H9 (cell line): ENCODE measurements around the gene EDC3. TPM values are rescaled to one million over a fixed set of nuclear protein-coding genes. Genes with fewer than 3 reads are reported as not detected.

ENCODE experiments used
- DNase-seq: peaks from one replicate; pipeline ENCODE4 v3.0.0-alpha.2; 2017
- H2AFZ ChIP-seq: one replicate; pipeline ENCODE4 v1.6.1; 2013; ENCODE audit warnings: mild to moderate bottlenecking, low read length, control low read depth, moderate library complexity
- H2AK5ac ChIP-seq: 2 replicates; pipeline ENCODE4 v1.6.1; 2013; ENCODE audit warnings: low read length, control low read depth, mixed read lengths; ENCODE audit not compliant: insufficient read length
- H2BK120ac ChIP-seq: one replicate; pipeline ENCODE4 v1.6.1; 2013; ENCODE audit warnings: low read depth, mild to moderate bottlenecking, low read length, control low read depth, inconsistent platforms; ENCODE audit not compliant: poor library complexity, severe bottlenecking
- H2BK12ac ChIP-seq: 2 replicates; pipeline ENCODE4 v1.6.1; 2013; ENCODE audit warnings: low read length, control low read depth, mixed read lengths, low read depth; ENCODE audit not compliant: insufficient read length
- H2BK15ac ChIP-seq: 2 replicates; pipeline ENCODE4 v1.6.1; 2013; ENCODE audit warnings: low read depth, low read length, control low read depth
- H2BK20ac ChIP-seq: one replicate; pipeline ENCODE4 v1.6.1; 2013; ENCODE audit warnings: low read depth, mild to moderate bottlenecking, low read length, control low read depth, inconsistent platforms; ENCODE audit not compliant: poor library complexity, severe bottlenecking
- H2BK5ac ChIP-seq: 2 replicates; pipeline ENCODE4 v1.6.1; 2013; ENCODE audit warnings: low read length, control low read depth, mixed read lengths; ENCODE audit not compliant: insufficient read length
- H3K14ac ChIP-seq: 2 replicates; pipeline ENCODE4 v1.6.1; 2013; ENCODE audit warnings: low read length, control low read depth; ENCODE audit not compliant: insufficient read depth
- H3K18ac ChIP-seq: 2 replicates; pipeline ENCODE4 v1.6.1; 2013; ENCODE audit warnings: low read depth, mild to moderate bottlenecking, mixed read lengths, low read length, control low read depth; ENCODE audit not compliant: insufficient read length
- H3K23ac ChIP-seq: 2 replicates; pipeline ENCODE4 v1.6.1; 2013; ENCODE audit warnings: low read length, control low read depth, mixed read lengths, low read depth; ENCODE audit not compliant: insufficient read length
- H3K23me2 ChIP-seq: 2 replicates; pipeline ENCODE4 v1.6.1; 2013; ENCODE audit warnings: low read depth, mild to moderate bottlenecking, mixed read lengths, low read length, control low read depth; ENCODE audit not compliant: insufficient read length, poor library complexity, severe bottlenecking
- H3K27ac ChIP-seq: 2 replicates; pipeline ENCODE4 v1.5.1; 2013; ENCODE audit warnings: low read length, control low read depth, mixed read lengths, low read depth; ENCODE audit not compliant: insufficient read length
- H3K27me3 ChIP-seq: 2 replicates; pipeline ENCODE4 v1.6.1; 2013; ENCODE audit warnings: low read length, control low read depth, inconsistent platforms; ENCODE audit not compliant: insufficient read depth
- H3K4ac ChIP-seq: 2 replicates; pipeline ENCODE4 v1.6.1; 2013; ENCODE audit warnings: low read depth, mild to moderate bottlenecking, control low read depth, inconsistent platforms, low read length, moderate library complexity
- H3K4me1 ChIP-seq: 2 replicates; pipeline ENCODE4 v1.6.1; 2013; ENCODE audit warnings: low read length, control low read depth, inconsistent platforms; ENCODE audit not compliant: insufficient read depth
- H3K4me2 ChIP-seq: 2 replicates; pipeline ENCODE4 v1.6.1; 2013; ENCODE audit warnings: low read length, control low read depth, mixed read lengths; ENCODE audit not compliant: insufficient read length, insufficient read depth
- H3K56ac ChIP-seq: 2 replicates; pipeline ENCODE4 v1.6.1; 2013; ENCODE audit warnings: low read depth, mild to moderate bottlenecking, mixed read lengths, low read length, control low read depth; ENCODE audit not compliant: insufficient read length
- H3K79me1 ChIP-seq: 2 replicates; pipeline ENCODE4 v1.6.1; 2013; ENCODE audit warnings: low read depth, mild to moderate bottlenecking, moderate library complexity, low read length, control low read depth, inconsistent platforms; ENCODE audit not compliant: insufficient read depth, poor library complexity, severe bottlenecking
- H3K79me2 ChIP-seq: 2 replicates; pipeline ENCODE4 v1.6.1; 2013; ENCODE audit warnings: low read length, control low read depth, inconsistent platforms; ENCODE audit not compliant: insufficient read depth
- H3K9ac ChIP-seq: 2 replicates; pipeline ENCODE4 v1.6.1; 2013; ENCODE audit warnings: low read length, control low read depth, mixed read lengths; ENCODE audit not compliant: insufficient read length; ENCODE audit errors: extremely low read depth
- H3K9me3 ChIP-seq: one replicate; pipeline ENCODE4 v1.6.1; 2013; ENCODE audit warnings: low read depth, low read length, inconsistent platforms; ENCODE audit not compliant: control insufficient read depth
- H3T11ph ChIP-seq: one replicate; pipeline ENCODE4 v1.6.1; 2013; ENCODE audit warnings: mild to moderate bottlenecking, low read length, control low read depth, inconsistent platforms
- H4K20me1 ChIP-seq: one replicate; pipeline ENCODE4 v1.6.1; 2013; ENCODE audit not compliant: control insufficient read depth, insufficient read length, insufficient read depth
- H4K5ac ChIP-seq: 2 replicates; pipeline ENCODE4 v1.6.1; 2013; ENCODE audit warnings: low read depth, mild to moderate bottlenecking, mixed read lengths, low read length, control low read depth; ENCODE audit not compliant: insufficient read length
- H4K8ac ChIP-seq: replicated peaks from 2 replicates; pipeline ENCODE4 v1.6.1; 2013; ENCODE audit warnings: low read length, control low read depth, mixed read lengths, low read depth; ENCODE audit not compliant: insufficient read length
- H4K91ac ChIP-seq: 2 replicates; pipeline ENCODE4 v1.6.1; 2013; ENCODE audit warnings: low read depth, mild to moderate bottlenecking, moderate library complexity, mixed read lengths, low read length, control low read depth; ENCODE audit not compliant: insufficient read length
- H3K27ac Mint-ChIP-seq, 3 experiments: 2 replicates in 2 of 3; 3 replicates in 1 of 3; pipeline ENCODE4 v1.8.0; 2020 to 2021; ENCODE audit warnings: mixed read lengths in 3 of 3, mild to moderate bottlenecking in 1 of 3, moderate library complexity in 1 of 3
- H3K27me3 Mint-ChIP-seq: 2 replicates; pipeline ENCODE4 v1.8.0; 2021; ENCODE audit warnings: low read depth, mild to moderate bottlenecking, moderate library complexity, mixed read lengths
- H3K36me3 Mint-ChIP-seq, 3 experiments: 2 replicates in 2 of 3; 3 replicates in 1 of 3; pipeline ENCODE4 v1.8.0; 2020 to 2021; ENCODE audit warnings: low read depth in 3 of 3, mixed read lengths in 3 of 3; ENCODE audit not compliant: insufficient read depth in 1 of 3
- H3K4me1 Mint-ChIP-seq, 2 experiments: 2 replicates each; pipeline ENCODE4 v1.8.0; 2020; ENCODE audit warnings: mixed read lengths in 2 of 2
- H3K4me3 Mint-ChIP-seq, 2 experiments: 2 replicates in 1 of 2; 3 replicates in 1 of 2; pipeline ENCODE4 v1.8.0; 2020 to 2021; ENCODE audit warnings: mild to moderate bottlenecking in 2 of 2, mixed read lengths in 2 of 2, moderate library complexity in 1 of 2
- H3K9me3 Mint-ChIP-seq, 2 experiments: 2 replicates in 1 of 2; 3 replicates in 1 of 2; pipeline ENCODE4 v1.8.0; 2020; ENCODE audit warnings: mild to moderate bottlenecking in 2 of 2, mixed read lengths in 2 of 2, moderate library complexity in 1 of 2
- WGBS: extraction: QIAGEN DNeasy Blood & Tissue Kit; methylation state at CpG from one replicate; pipeline ENCODE4 v1.1.7; 2013; ENCODE audit warnings: missing lambda C conversion rate, low lambda C conversion rate, mixed read lengths; ENCODE audit not compliant: insufficient read length; ENCODE audit errors: extremely low coverage; 5-methylcytosine and 5-hydroxymethylcytosine counted together
- total RNA-seq: library from RNA; stranded (reverse); gene quantifications from 2 replicates; pipeline ENCODE4 v1.2.1, GENCODE V29; 2021
- TF ChIP-seq, protein P1 (sequence below): fragments of 200-600 bp; sonication (generic); conservative IDR thresholded peaks from 3 replicates; pipeline ENCODE4 v1.8.0; 2021; ENCODE audit warnings: antibody characterized with exemption, mild to moderate bottlenecking

The EDC3 gene
- total RNA-seq, 1 experiment from 2014 or later: 60.5 TPM

- peaks cover 5 to 7% of the 10 kb centered on the region in 2 experiments; a peak in 1 of 4 replicates for H3K4me1 Mint-ChIP-seq
Observed at GRCh38 chr15:74611341-74611740, 84.5 kb downstream of the EDC3 start.

More at GRCh38 chr15:74611341-74611740, 84.5 kb downstream of the EDC3 start:
- Histone ChIP-seq H3K27ac (no peak overlapping the region), H3K79me2 (peaks cover 5% of the 10 kb centered on the region; the same call in 1 of the 2 replicates), H2BK20ac (no peak overlapping the region), H3K14ac (no peak overlapping the region), H3K9ac (no peak overlapping the region), H2BK15ac (no peak overlapping the region), H2BK5ac (no peak overlapping the region), H3T11ph (no peak overlapping the region), H3K23me2 (peaks cover 13% of the 10 kb centered on the region), H2BK12ac (no peak overlapping the region), H4K5ac (no peak overlapping the region), H3K4ac (no peak overlapping the region), H3K56ac (no peak overlapping the region), H4K91ac (no peak overlapping the region), H4K8ac (no peak overlapping the region), H3K79me1 (peaks cover 1% of the 10 kb centered on the region), H3K4me2 (no peak overlapping the region), H2BK120ac (no peak overlapping the region), H2AK5ac (no peak overlapping the region), H3K9me3 (no peaks in the 10 kb centered on the region), H3K27me3 (no peaks in the 10 kb centered on the region; the same call in 1 of the 2 replicates), H3K23ac (no peak overlapping the region), H4K20me1 (no peaks in the 10 kb centered on the region), H2AFZ (no peak overlapping the region), H3K4me1 (no peaks in the 10 kb centered on the region), H3K18ac (no peak overlapping the region)
- no CpG with 5 or more reads among the region's 11 CpGs for WGBS
- H3K27me3 Mint-ChIP-seq: peaks cover 36% of the 10 kb centered on the region
- no peak for DNase-seq
- no peaks in the 10 kb centered on the region for H3K9me3 Mint-ChIP-seq
- H3K27ac Mint-ChIP-seq: no peak overlapping the region
- TF ChIP-seq, protein P1, sequence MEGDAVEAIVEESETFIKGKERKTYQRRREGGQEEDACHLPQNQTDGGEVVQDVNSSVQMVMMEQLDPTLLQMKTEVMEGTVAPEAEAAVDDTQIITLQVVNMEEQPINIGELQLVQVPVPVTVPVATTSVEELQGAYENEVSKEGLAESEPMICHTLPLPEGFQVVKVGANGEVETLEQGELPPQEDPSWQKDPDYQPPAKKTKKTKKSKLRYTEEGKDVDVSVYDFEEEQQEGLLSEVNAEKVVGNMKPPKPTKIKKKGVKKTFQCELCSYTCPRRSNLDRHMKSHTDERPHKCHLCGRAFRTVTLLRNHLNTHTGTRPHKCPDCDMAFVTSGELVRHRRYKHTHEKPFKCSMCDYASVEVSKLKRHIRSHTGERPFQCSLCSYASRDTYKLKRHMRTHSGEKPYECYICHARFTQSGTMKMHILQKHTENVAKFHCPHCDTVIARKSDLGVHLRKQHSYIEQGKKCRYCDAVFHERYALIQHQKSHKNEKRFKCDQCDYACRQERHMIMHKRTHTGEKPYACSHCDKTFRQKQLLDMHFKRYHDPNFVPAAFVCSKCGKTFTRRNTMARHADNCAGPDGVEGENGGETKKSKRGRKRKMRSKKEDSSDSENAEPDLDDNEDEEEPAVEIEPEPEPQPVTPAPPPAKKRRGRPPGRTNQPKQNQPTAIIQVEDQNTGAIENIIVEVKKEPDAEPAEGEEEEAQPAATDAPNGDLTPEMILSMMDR: no peak
- H3K4me3 Mint-ChIP-seq: no peak overlapping the region
- H3K36me3 Mint-ChIP-seq: no peaks in the 10 kb centered on the region; a peak in 1 of 7 replicates
